ENCODE measurements around the gene UFD1. TPM values are rescaled to one million over a fixed set of nuclear protein-coding genes. Genes with fewer than 3 reads are reported as not detected.

UFD1 gene
- polyA plus RNA-seq, 3 donors, result 57.0 to 82.5 (median 68.5) TPM

DNA sequence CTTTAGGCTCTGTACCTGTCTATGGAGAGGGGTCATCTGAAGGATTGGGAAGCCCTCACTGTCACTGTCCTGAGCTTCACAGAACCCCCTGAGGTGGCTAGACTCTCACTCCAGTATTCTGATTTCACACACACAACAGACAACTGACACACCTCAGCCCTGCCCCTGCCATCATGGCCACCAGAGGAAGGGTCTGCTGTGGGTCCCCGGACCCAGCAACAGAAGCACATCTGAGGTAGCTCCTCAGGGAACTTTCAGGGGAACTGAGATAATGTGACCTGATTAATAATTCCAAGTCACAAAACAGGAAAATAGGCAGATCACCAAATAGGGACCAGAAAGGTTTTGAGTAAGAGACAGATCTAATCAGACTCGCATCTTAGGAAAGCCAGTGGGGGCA is 24.0 kb downstream of the UFD1 start:
- Mint-ChIP-seq H3K4me3 (no peak overlapping the region), H3K4me1 (no peaks in the 10 kb centered on the region), H3K9me3 (no peaks in the 10 kb centered on the region), H3K27me3 (ENCODE audit: low read depth in 3 of 3) (no peaks in the 10 kb centered on the region), H3K27ac (peak overlapping the region in 2 of 7 donors; percentile 3 to 57), H3K36me3 (peaks cover 76 to 88% of the 10 kb centered on the region in 2 donors)
- H3K9ac ChIP-seq (ENCODE audit: insufficient read depth, low read length, poor library complexity, severe bottlenecking), result no peak overlapping the region
- no peak for DNase-seq
- H3K4me1 ChIP-seq (ENCODE audit: control insufficient read depth in 1 of 2, insufficient read depth in 2 of 2, low read length in 2 of 2), result no peaks in the 10 kb centered on the region
- no peak overlapping the region for H3K4me2 ChIP-seq (replicated peaks; ENCODE audit: extremely low read depth, low read length, poor library complexity, severe bottlenecking)
- no peaks in the 10 kb centered on the region for H3K79me2 ChIP-seq (ENCODE audit: insufficient read depth, low read length)
- intact Hi-C loops (cut with micrococcal nuclease), result no loop called here
- 100% methylated on average over 1 of the region's 2 CpGs for WGBS (ENCODE audit: insufficient coverage)
- no peaks in the 10 kb centered on the region for H3K27me3 ChIP-seq (ENCODE audit: control insufficient read depth in 2 of 2, insufficient read depth in 2 of 2, low read length in 2 of 2)
- H3K9me3 ChIP-seq (replicated peaks in 1 of 2; ENCODE audit: control insufficient read depth in 1 of 2, insufficient read depth in 1 of 2, low read length in 2 of 2), result no peaks in the 10 kb centered on the region
- H3K36me3 ChIP-seq (replicated peaks in 1 of 2; ENCODE audit: control insufficient read depth in 1 of 2, insufficient read depth in 2 of 2, low read length in 2 of 2), result peaks cover 73 to 99% of the 10 kb centered on the region in 2 donors
- no peak overlapping the region for H3K4me3 ChIP-seq (replicated peaks in 1 of 3; ENCODE audit: low read depth in 2 of 3, low read length in 3 of 3)
- H4K20me1 ChIP-seq (ENCODE audit: insufficient read depth, low read length), result no peaks in the 10 kb centered on the region
- TF ChIP-seq CTCF (IDR thresholded peaks at IDR 0.05), result no peak
- H3K27ac ChIP-seq (ENCODE audit: low read depth in 1 of 2, low read length in 2 of 2), result no peak overlapping the region
- no peak overlapping the region for H2AFZ ChIP-seq (ENCODE audit: insufficient read depth, low read depth, low read length, poor library complexity, severe bottlenecking)

DNA sequence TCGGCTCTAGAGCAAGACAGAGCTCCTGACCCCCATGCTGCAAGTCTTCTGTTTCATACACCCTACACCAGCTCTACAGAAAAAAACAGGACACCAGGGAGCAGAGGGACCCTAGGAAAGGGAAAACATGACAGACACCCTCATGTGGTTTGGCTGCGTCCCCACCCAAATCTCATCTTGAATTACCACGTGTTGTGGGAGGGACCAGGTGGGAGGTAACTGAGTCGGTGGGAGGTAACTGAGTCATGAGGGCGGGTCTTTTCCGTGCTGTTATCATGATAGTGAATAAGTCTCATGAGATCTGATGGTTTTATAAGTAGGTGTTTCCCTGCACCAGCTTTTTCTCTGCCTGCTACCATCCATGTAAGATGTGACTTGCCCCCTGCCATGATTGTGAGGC is 24.8 kb downstream of the UFD1 start:
- H3K4me3 ChIP-seq (replicated peaks in 1 of 3; ENCODE audit: low read depth in 2 of 3, low read length in 3 of 3), result no peak overlapping the region
- H4K20me1 ChIP-seq (ENCODE audit: insufficient read depth, low read length), result no peaks in the 10 kb centered on the region
- no peaks in the 10 kb centered on the region for H3K27me3 Mint-ChIP-seq (ENCODE audit: low read depth in 3 of 3)
- H3K27ac ChIP-seq (ENCODE audit: low read depth in 1 of 2, low read length in 2 of 2), result no peak overlapping the region
- 100% methylated on average over 1 of the region's 6 CpGs for WGBS (ENCODE audit: insufficient coverage)
- no peak overlapping the region for H2AFZ ChIP-seq (ENCODE audit: insufficient read depth, low read depth, low read length, poor library complexity, severe bottlenecking)
- no peaks in the 10 kb centered on the region for H3K4me1 Mint-ChIP-seq
- DNase-seq, result no peak
- no peak overlapping the region for H3K4me2 ChIP-seq (replicated peaks; ENCODE audit: extremely low read depth, low read length, poor library complexity, severe bottlenecking)
- no peak overlapping the region for H3K9ac ChIP-seq (ENCODE audit: insufficient read depth, low read length, poor library complexity, severe bottlenecking)
- H3K9me3 Mint-ChIP-seq, result no peaks in the 10 kb centered on the region
- peaks cover 72 to 91% of the 10 kb centered on the region in 2 donors for H3K36me3 ChIP-seq (replicated peaks in 1 of 2; ENCODE audit: control insufficient read depth in 1 of 2, insufficient read depth in 2 of 2, low read length in 2 of 2)
- no peak overlapping the region for H3K27ac Mint-ChIP-seq
- no peaks in the 10 kb centered on the region for H3K9me3 ChIP-seq (replicated peaks in 1 of 2; ENCODE audit: control insufficient read depth in 1 of 2, insufficient read depth in 1 of 2, low read length in 2 of 2)
- no peaks in the 10 kb centered on the region for H3K27me3 ChIP-seq (ENCODE audit: control insufficient read depth in 2 of 2, insufficient read depth in 2 of 2, low read length in 2 of 2)
- TF ChIP-seq CTCF (IDR thresholded peaks at IDR 0.05), result no peak
- H3K36me3 Mint-ChIP-seq, result peaks cover 73 to 79% of the 10 kb centered on the region in 2 donors
- no peak overlapping the region for H3K4me3 Mint-ChIP-seq
- intact Hi-C loops (cut with micrococcal nuclease), result no loop called here
- no peaks in the 10 kb centered on the region for H3K4me1 ChIP-seq (ENCODE audit: control insufficient read depth in 1 of 2, insufficient read depth in 2 of 2, low read length in 2 of 2)
- H3K79me2 ChIP-seq (ENCODE audit: insufficient read depth, low read length), result no peaks in the 10 kb centered on the region

Data from CD14-positive monocyte (primary cell).